Stimulated activated CD8-positive, alpha-beta memory T cell treated with anti-CD3 and anti-CD28 coated beads, Interleukin-7, amount 100 ng/mL, for 1 hour (primary cell): ENCODE data around the gene NCBP2.

Experiments
- DNase-seq, 2 donors: peaks; one replicate each; pipeline ENCODE4 v3.0.0-alpha.2; 2020; ENCODE audit warnings: low read depth in 2 of 2

The NCBP2 gene

DNA sequence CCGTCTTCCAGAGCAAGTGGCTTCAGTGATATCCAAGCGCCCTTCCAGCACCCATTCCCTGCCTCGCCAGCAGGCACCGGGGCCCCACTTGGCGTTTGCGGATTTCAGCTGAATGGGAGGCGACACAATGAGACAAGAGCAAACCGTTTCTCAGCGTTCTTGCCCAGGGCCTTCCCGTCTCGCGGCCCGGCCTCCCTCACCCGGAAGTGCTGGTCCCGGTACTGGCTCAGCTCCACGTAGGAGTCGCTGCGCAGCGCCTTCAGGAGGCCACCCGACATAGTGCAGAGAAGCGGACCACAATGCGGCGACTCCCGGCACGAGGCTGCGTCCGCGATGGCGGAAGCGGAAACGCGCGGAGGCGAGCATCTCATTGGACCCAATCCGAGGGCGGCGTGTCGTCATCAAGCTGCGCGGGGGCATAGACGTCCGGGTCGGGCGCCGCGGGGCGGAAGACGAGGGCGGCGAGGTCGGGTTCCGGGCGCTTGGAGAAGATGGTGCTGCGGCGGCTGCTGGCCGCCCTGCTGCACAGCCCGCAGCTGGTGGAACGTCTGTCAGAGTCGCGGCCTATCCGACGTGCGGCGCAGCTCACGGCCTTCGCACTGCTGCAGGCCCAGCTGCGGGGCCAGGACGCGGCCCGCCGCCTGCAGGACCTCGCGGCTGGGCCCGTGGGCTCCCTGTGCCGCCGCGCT is at the start of gene NCBP2:
Gene NCBP2 (minus strand): TSS at position 303 of the 689 bp plus-strand sequence. CDS start 25 bp downstream, at position 278.
- DNase-seq, result peak; percentile 100

DNA sequence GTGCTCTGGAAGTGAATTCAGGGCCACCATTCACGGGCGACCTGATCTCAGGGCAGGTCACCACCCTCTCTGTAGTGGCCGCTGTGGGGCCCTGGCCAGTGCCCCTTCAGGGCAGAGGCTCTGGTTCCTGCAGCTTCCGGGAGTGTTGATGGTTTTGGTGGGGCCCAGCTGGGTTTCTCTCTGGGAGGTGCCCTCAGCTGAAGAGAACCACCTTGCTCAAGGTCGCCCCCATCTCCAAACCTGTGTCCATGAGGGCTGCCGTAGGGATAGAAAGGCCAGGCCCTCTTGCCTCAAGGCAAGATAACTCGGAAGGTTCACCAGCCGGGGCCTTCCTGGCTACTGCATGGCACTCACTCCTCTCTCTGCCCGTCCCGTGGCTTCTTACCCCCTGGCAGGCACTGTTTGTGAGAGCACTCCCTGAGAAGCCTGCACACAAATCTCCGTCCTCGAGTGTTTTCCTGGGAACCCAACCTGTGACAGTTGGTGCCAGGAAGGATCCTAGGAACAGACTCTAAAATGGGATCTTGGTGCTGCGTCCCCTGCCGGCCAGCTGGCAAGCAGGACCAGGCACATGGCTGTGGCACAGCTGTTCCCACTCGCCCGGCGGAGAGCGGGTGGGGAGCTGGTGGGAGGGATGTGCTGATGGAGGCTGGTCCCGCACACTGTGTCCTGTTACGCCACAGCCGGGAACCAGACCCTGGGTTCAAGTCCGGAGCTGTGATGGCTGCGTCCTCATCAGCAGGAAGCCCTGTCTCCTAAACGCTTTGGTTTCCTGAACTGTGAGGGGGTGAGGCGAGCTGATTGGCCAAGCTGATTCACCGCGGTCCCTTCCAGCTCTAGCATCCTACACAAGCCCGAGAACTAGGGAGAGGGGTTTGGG is 49.5 kb upstream of the NCBP2 start:
- no peak for DNase-seq

DNA sequence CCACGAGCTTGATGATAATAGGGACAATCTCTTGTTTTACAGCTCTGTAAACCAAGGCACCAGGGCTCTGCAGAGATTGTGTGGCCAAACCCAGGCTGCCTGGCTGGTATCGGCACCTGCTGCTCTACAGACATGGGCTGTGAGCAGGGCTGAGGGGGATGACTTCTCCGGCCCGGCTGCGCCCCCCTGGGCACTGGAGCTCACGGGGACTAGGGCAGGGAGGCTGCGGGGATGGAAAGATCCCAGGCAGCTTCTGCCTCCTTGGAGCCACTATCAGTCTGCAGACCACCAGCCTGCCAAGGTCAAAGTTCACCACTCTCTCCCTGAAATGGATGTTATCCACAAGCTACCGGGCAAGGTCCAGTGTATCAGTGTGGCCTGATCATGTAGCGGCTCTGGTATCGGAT is 48.3 kb upstream of the NCBP2 start:
- DNase-seq, result no peak

DNA sequence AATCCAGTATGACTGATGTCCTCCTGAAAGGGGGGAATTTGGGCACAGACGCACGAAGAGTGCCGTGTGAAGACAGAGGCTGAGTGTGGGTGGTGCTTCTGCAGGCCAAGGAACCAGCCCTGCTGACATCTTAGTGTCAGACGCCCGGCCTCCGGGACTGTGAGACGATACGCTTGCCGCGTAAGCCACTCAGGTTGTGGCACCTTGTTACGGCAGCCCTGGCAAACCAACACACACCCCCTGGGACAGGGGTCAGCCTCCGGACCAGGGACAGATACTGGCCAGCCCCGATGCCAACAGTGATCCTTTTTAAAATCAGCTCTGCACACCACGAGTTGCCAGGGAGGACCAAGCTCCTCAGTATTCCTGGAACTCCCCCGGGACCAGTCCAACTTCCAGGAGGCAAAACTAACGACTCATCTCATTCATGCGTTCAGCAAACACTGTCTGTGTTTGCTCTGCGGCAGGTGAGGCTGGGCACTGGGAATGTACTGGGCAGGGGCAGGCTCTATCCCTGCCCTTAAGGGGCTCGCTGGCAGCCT is 47.5 kb upstream of the NCBP2 start:
- DNase-seq, result no peak

DNA sequence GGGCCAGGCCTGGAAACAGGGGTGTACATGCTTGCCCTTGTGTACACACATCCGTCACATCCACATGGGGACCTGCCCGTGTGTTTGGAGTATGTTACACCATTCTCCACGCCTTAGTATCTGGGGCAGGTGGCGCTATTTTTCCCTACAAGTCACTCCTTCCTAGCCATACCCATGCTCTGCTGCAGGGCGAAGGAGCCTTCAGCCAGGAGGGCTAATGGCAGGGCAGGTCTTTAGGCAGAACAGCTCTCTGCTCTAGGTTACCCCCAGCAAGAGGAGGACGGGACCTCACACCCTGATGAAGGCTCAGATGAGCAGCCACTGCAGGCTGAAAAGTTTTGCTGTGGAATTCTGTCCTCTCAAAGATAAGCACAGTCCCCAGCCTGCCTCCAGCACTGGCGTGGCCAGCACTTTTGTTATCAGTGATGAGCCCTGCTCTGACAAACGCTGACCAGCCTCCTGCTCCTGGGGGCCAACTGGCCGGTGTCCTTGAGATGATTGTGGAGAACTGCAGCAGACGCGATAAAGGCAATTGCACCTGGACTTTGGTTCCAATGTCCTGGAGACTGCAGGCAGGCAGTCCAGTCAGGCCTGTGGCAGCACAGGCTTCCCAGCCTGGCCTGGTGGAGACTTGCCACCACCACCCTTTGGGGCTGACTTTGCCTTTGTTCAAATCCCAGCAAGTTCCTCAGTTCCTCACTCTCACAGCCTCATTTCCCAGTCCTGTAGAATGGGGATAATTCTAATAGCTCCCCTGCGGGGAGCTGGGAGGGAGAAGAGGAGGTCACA is 46.1 kb upstream of the NCBP2 start:
- no peak for DNase-seq

DNA sequence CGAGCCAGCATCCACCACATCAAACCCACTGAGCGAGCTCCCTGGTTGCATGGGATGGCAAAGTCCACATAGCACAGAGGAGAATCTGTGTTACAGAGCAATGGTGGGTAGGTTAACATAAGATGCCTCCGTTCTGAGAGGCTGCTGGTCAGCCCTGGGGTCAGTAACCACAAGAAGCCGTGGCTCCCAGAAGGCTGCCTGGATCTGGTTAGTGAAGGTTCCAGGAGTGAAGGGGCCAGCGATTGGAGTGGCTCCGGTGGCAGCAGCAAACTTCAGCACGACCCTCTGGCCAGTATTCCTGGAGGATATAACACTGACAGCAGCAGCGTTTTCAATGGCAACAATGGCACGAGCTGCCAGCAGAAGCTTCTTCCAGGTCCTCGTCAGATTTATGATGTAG is 44.7 kb upstream of the NCBP2 start:
- DNase-seq, result no peak

DNA sequence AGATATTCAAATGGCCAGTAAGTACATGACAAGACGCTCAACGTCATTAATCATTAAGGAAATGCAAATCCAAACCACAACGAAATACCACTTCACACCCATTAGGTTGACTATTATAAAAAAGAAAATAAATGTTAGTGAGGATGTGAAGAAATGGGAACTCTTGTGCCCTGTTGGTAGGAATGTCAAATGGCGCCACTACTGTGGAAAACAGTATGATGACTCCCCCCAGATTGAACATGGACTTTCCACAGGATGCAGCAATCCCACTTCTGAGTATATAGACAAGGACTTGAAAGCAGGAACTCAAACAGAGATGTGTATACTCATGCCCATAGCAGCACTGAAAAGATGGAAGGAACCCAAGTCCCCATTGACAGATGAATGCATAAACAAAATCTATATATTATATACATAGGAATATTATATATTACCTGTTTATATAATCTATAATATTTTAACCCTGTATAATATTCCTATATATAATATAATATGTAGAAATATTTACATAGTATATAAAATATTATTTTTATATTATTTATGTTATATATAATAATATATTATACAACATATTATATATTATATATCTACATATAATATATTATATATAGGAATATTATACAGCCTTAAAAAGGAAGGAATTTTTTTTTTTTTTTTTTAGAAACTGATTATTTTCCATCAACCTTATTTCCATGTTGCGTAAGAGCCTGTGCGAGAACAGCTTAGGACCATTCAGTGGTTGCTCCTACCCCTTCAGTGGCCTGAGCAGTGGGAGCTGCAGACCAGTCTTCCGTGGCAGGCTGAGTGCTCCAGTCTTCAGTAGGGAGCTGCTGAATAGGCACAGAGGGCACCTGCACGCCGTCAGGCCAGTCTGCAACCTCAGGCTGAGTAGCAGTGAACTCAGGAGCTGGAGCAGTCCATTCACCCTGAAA is 43.9 kb upstream of the NCBP2 start:
- no peak for DNase-seq

DNA sequence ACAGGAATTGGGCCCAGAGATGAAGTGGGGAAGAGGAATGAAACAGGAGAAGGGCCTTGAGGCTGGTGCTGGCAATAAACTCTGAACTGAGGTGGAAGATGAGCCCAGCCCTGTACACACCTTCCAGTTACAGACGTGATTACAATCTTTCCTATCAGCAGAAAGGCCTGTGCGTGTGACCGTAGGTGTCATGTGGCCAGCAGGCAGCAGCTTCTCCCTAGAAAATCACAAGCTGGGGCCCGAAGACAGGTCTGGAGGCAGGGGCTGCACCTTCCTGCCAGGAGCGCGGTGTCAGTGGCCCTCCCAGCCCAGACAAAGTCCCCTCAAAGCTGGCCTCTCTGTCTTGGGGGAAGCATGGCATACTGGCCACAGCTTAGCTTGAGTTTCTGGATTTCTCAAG is 43.0 kb upstream of the NCBP2 start:
- DNase-seq, result no peak

DNA sequence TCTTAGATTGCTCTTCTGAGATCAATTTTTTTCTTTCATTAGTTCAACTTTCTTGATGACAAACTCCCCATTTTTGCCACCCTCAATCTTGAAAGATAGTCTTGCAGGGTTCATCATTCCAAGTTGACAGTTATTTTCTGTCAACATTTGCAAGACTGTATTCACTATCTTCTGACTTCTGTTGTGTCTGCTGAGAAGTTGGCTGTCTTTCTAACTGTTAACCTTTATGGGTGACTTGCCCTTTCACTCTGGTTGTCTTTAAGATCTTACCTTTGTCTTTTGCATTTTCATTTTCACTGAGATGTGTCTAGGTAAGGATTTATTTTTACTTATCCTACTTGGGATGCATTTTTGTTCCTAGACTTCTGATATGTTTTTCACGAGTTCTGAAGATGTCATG is 40.9 kb upstream of the NCBP2 start:
- no peak for DNase-seq

DNA sequence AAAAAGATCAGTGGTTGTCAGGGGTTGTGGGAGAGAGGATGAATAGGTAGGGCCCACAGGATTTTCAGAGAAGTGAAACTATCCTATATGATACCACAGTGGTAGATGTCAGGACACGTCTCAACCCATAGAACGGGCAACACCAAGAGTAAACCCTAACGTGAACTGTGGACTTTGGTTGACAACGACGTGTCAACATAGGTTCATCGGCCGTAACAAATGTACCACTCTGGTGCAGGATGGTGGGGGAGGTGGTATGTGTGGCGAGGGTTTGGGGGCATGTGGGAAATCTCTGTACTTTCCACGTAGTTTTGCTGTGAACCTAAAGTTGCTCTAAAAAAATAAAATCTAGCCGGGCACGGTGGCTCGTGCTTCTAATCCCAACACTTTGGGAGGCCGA is 39.3 kb upstream of the NCBP2 start:
- DNase-seq, result no peak

DNA sequence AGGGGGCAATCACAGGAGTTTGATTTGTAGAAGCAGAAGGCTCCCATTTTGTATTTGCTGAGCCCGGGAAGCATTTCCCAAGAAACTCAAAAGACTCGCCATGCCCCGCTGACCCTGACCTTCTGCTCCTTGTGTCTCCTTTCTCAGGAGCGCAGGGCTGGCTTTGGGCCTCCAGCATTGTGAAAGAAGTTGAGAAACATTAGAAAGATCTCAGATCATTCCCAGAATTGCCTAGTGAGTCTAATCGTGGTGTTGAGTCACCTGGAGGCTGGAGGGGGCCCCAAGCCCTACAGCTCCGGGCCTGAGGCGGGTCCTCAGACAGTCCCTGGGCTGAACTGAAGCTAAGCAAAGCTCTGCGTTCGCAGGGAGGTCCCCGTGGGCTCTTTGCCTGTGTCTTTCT is 37.2 kb upstream of the NCBP2 start:
- no peak for DNase-seq

DNA sequence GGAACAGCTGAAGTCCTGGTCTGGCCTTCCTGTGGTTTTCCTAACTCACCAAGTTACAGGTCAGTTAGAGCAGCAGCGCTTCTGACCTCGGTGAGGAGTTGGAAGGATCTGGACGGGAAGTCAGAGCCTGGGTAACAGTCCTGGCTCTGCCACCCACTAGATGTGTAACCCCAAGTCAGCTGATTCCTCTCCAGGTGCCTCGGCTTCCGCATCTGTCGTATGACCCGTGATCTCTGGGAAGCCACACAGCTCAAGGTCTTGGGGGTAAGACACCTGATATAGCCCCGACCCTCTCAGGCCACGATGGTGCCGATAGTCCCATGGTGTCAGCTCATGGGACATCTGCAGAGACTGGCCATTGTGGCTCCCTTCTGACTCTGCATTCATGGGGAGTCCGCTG is 34.6 kb upstream of the NCBP2 start:
- no peak for DNase-seq

DNA sequence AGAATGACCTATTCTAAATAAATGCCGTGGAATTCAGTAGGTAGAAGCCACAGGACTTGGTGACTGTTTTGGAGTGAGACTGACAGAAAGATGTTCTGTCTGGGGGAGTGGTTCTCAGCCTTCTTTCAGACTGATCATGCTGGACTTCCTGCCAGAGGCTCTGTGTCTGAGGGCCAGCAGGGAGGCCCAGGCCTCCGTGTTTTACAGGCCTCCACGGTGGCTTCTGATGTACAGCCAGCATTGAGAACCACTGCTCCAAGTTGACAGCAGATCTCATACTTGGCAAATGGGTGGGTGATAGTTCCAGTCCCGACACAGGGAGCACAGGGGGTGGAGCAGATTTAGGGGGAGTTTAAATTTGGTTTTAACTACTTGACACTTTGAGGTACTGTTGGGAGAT is 33.0 kb upstream of the NCBP2 start:
- DNase-seq, result no peak

DNA sequence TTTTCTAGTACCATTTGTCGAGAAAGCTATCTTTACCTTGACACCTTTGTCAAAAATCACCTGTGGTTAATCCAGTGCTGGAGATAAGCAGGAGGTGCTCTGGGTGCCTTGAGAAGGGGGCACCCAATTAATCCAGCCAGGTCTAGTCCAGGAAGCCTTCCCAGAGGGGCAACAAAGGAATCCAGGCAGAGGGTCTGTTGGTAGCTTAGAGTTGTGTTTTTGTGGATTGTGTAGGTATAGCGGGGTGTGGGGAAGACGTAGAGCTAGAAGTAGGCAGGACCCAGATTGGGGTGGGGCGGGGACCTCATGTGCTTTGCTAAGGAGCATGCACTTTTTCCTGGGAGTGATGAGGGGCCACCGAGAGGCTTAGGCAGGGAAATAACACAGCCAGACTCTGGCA is 32.3 kb upstream of the NCBP2 start:
- no peak for DNase-seq

DNA sequence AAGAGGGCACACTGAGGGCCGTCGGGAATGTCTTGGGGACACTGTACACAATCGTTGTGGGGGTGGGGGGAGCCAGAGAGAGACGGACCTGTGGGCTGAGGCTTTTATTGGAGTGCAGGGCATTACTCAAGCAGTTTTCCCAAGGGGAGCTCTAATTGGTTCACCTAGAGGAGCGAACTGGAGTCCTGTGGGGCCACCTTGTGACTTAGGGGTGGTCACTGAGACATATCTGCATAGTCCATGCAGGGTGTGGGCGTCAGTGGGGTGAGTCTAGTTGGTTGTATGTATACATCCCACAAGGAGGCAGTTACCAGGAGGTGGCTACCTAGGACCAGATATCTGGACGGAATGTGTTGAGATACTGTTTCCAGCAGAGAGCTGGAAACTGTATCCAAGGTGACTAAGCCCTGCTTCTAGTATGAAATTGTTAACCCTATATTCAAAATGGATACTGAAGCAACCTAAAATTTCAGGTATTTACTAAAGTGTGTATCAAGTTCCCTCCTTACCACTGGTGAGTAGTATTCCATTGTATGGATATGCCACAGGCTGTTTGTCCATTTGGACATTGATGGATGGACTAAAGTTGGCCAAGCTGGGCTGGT is 28.9 kb upstream of the NCBP2 start:
- no peak for DNase-seq

DNA sequence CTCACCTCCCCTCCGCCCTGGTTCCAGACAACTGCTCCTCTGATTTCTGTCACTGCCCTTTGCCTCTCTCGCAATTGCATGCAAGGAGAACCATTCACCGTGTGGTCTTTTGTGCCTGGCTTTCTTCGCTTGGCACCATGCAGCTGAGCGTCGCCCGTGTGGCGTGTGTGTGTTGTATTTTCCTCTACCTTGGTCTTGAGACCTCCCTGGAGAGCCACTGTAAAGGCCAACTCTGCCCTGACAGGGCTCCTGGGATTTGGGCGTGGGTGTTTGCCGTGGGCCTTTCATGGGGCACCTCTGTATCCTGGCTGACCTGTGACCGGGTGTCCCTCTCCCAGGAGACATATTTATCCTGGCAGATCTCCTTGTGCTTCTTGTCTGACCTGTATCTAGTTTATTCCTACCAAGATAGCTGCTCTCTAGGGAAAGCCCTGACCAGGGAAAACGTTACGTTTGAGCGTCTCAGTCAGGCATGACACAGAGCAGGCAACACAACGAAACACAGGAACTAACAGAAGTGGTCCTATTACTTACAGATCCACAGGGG is 28.3 kb upstream of the NCBP2 start:
- no peak for DNase-seq

DNA sequence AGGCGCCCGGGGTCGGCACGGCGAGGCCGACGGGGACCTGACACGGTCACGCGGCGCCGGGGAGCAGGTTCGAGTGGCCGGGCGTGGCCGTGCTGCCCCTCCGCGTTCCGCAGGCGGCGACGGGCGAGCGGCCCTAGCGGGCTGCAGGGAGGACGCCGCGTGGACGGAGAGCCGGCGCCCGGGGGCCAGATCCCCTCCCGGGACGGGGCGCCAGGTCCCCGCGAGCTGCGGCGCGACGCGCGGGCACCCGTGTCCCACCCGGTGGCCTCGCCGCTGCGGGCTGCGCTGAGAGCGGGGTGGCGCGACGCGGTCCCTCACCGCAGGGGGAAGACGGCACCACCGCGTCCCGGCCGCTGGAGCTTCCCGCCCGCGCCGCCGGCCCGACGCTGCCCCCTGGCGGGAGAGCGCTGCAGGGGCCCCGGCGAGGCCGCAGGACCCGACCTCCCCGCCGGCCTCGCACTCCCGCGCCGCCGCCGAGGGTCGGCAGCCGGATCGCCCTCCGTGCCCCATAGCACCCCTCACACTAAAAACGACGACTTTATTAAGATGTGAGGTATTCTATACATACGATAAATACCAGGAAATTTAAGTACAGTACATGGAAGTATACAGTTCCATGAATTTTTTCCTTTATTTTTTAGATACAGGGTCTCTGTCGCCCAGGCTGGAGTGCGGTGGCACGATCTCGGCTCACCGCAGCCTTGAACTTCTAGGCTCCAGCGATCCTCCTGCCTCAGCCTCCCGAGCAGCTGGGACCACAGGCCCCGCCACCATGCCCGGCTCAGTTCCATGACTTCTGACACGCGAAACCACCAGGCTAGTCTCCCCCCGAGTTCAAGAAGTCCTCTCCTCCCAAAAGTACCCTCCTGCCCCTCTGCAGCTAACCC is 27.6 kb upstream of the NCBP2 start:
- DNase-seq, result peak; percentile 31 to 32

DNA sequence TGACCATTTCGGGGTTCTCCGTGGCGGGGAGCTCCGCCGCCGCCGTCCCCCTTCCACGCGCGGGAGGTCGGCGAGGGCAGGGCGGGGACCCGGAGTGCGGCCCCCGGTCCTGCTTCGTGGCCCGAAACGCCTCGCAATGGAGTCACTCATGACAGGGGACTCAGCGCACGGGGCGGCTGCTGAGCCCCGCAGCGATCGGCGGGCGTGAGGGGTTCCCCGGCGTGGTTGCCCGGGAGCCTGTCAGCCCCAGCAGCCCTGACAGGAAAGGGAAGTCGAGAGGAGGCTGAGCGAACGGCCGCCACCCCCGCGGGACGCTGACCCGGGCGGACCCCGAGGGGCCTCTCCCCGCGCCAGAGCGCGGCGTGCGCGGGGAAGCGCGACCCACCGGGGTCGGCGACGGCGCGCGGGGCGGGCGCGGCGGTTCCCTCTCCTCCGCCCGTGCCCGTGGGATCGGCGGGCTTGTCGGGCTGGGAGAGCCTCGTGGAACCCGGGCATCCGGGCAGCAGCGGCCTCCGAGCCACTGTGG is 26.9 kb upstream of the NCBP2 start:
- peak in 1 of 2 donors; percentile 12 for DNase-seq
